NCI-H226 (cell line): ENCODE data around the gene SRSF2.
"Not testable (repeated sequence)": the region's sequence is repeated elsewhere in the genome, so short reads cannot be mapped to it uniquely, and the experiment has no call there.

Experiments used
- DNase-seq: peaks from one replicate; pipeline ENCODE4 v3.0.0-alpha.2; 2015

SRSF2 gene

GRCh38 chr17:76737082-76737675 lies at the start of gene SRSF2:
Gene SRSF2, minus strand, starts transcription at chr17:76737331. Its CDS starts 171 bp downstream, at chr17:76737160.
- peak; percentile 98 for DNase-seq

- DNase-seq = no peak
Measured at GRCh38 chr17:76784926-76785325, 47.8 kb upstream of the SRSF2 start.

GRCh38 chr17:76783146-76783545 lies 46.0 kb upstream of the SRSF2 start:
- DNase-seq = no peak

GRCh38 chr17:76781056-76781982 lies 44.2 kb upstream of the SRSF2 start:
- DNase-seq = no peak

- no peak for DNase-seq
Measured at GRCh38 chr17:76775021-76775600, 38.0 kb upstream of the SRSF2 start.

GRCh38 chr17:76772842-76773525 lies 35.9 kb upstream of the SRSF2 start:
- DNase-seq = peak; percentile 87

GRCh38 chr17:76758570-76758969 lies 21.4 kb upstream of the SRSF2 start:
- no peak for DNase-seq

GRCh38 chr17:76757256-76757655 lies 20.1 kb upstream of the SRSF2 start:
- no peak for DNase-seq

GRCh38 chr17:76755285-76755684 lies 18.2 kb upstream of the SRSF2 start:
- no peak for DNase-seq

GRCh38 chr17:76753061-76753961 lies 16.2 kb upstream of the SRSF2 start:
- DNase-seq = no peak

GRCh38 chr17:76752006-76752405 lies 14.9 kb upstream of the SRSF2 start:
- no peak for DNase-seq

GRCh38 chr17:76751416-76751993 lies 14.4 kb upstream of the SRSF2 start:
- no peak for DNase-seq

- DNase-seq = no peak
Measured at GRCh38 chr17:76748657-76749056, 11.5 kb upstream of the SRSF2 start.

- no peak for DNase-seq
Measured at GRCh38 chr17:76747716-76748363, 10.7 kb upstream of the SRSF2 start.

GRCh38 chr17:76745785-76746184 lies 8.7 kb upstream of the SRSF2 start:
- DNase-seq = peak; percentile 14

GRCh38 chr17:76744747-76745146 lies 7.6 kb upstream of the SRSF2 start:
- no peak for DNase-seq

GRCh38 chr17:76742958-76743357 lies 5.8 kb upstream of the SRSF2 start:
- DNase-seq = no peak

GRCh38 chr17:76740329-76741118 lies 3.4 kb upstream of the SRSF2 start:
- DNase-seq = no peak

- not testable (repeated sequence) for DNase-seq
Measured at GRCh38 chr17:76739568-76740115, 2.5 kb upstream of the SRSF2 start.

GRCh38 chr17:76738468-76738850 lies 1.3 kb upstream of the SRSF2 start:
- no peak for DNase-seq
